Measurements from ENCODE around the gene CAMK4.
"Not testable (repeated sequence)": the region's sequence is repeated elsewhere in the genome, so short reads cannot be mapped to it uniquely, and the experiment has no call there.

CAMK4 gene

GRCh38 chr5:111311666-111312065 is 87.5 kb downstream of the CAMK4 start:
- no peak for DNase-seq (ENCODE audit: low read depth)

- DNase-seq (ENCODE audit: low read depth), result no peak
These were observed 89.0 kb downstream of the CAMK4 start for GRCh38 chr5:111313017-111313724.

DNA sequence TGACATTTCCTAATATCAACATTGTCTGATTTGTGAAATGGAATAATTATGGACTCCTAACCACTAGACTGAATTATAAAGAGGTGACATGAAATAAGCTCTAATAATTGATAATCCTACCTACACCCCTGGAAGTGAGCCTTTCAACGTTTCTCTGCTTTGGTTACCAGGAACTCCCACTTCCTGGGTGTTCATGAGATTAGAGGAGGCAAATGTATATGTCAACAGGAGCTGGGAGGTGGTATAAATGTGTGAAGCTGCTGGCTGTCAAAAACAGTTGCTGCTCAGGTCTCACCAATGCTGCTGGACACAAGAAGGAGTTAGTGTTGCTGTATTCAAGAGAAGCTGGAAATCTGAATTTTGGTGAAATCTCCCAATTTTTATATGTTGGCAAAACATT is 96.8 kb downstream of the CAMK4 start:
- DNase-seq (ENCODE audit: low read depth), result no peak

DNA sequence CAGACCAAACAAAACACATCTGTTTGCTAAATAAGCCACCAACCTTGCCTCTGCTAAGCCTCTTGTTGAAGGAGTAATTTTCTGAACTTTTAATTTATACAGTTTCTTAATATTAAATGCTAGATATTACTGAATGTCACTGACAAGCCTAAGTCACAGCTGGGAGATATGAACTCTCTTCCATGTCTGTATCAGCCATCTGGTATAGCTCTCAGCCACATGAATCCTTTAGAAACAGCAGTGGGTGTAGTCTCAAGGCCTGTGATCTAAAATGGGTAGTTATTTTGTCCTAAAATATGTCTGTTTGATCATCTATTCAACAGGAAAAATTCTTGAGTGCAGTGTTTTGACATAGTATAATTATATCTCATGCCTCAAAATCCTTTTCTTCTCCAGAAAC is 97.2 kb downstream of the CAMK4 start:
- no peak for DNase-seq (ENCODE audit: low read depth)

- no peak for DNase-seq (ENCODE audit: low read depth)
These were observed 102.4 kb downstream of the CAMK4 start for GRCh38 chr5:111326551-111326950.

DNA sequence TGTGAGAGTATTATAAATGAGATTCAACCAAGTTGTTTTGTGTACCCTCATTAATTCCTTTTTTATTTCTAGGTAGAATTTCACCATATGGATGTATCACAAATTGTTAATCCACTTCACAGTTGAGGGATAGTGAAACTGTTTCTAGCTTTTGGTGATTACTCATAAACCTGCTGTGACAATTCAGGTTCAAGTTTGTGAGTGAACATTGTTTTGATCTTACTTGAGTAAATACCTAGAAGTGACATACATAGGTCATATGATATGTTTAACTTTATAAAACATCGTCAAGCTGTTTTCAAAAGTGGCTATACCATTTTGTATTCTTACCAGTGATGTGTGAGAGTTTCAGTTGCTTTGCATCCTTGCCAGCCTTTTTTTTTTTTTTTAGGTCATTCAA is 112.9 kb downstream of the CAMK4 start:
- DNase-seq (ENCODE audit: low read depth), result no peak

DNA sequence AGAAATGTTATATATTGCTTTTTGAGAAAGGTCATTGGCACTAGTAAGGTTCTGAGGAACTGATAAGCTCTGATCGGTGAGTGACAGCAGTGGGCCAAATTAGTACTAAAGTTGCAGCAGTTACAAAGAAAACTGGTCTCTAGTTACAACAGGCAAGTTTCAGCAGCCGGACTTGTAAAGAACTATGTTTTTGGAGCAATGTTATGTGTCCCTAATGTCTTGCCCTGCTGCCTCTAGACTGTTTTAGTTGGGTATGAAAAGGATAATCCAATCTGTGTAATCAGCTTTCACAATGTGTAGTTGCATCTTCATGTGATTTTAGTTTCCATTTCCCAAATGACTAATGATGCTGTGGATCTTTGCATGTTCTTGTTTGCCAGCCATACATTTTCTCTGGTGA is 113.5 kb downstream of the CAMK4 start:
- no peak for DNase-seq (ENCODE audit: low read depth)

- no peak for DNase-seq (ENCODE audit: low read depth)
These were observed 121.5 kb downstream of the CAMK4 start for GRCh38 chr5:111345731-111346130.

DNA sequence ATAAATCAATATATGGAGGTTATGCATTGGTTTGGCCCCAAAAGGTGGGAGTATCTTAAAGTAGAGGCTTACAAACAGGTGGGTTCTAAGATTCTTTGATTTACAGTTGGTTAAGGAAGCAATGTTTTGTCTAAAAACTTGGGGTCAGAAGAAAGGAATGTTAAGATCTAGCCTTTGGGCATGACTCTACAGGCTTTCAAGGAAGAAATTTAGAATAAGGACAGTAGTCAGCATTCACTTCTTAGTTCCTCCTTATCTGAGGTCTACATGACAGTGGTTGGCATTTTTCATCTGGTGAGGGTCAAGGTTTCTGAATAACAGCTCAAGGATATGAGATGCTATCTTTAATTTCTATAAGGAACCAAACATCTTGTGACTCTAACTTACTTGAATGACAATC is 122.8 kb downstream of the CAMK4 start:
- DNase-seq (ENCODE audit: low read depth), result no peak

- DNase-seq (ENCODE audit: low read depth), result no peak
These were observed 124.6 kb downstream of the CAMK4 start for GRCh38 chr5:111348661-111349329.

GRCh38 chr5:111349429-111349828 is 125.2 kb downstream of the CAMK4 start:
- no peak for DNase-seq (ENCODE audit: low read depth)

DNA sequence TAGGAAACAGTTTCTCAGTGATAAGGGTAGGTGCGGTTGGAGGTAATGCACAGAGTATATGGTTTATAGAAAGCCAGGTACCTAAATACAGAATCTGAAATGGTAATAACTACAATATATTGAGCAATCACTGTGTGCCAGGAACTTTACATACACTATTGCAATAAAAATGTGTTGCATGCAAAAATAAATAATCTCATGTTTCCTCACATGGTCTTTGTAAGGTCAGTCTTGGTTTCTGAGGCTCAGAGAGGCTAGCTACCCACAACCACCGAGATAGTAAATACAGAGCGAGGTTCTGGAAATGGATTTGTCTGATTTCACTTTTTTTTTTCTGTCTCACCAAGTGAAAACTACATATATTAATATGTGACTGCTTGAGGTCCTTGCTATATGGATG is 128.9 kb downstream of the CAMK4 start:
- DNase-seq (ENCODE audit: low read depth), result no peak

DNA sequence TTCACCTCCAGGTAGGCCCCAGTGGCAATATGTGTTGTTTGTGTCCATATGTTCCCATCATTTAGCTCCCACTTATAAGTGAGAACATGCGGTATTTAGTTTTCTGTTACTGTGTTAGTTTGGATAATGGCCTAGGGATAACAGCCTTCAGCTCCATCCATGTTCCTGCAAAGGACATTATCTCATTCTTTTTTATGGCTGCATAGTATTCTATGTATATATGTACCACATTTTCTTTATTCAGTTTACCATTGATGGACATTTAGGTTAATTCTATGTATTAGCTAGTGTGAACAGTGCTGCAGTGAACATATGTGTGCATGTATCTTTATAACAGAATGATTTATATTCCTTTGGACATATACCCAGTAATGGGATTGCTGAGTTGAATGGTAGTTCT is 134.5 kb downstream of the CAMK4 start:
- not testable (repeated sequence) for DNase-seq (ENCODE audit: low read depth)

- no peak for DNase-seq (ENCODE audit: low read depth)
These were observed 136.0 kb downstream of the CAMK4 start for GRCh38 chr5:111360173-111360572.

DNA sequence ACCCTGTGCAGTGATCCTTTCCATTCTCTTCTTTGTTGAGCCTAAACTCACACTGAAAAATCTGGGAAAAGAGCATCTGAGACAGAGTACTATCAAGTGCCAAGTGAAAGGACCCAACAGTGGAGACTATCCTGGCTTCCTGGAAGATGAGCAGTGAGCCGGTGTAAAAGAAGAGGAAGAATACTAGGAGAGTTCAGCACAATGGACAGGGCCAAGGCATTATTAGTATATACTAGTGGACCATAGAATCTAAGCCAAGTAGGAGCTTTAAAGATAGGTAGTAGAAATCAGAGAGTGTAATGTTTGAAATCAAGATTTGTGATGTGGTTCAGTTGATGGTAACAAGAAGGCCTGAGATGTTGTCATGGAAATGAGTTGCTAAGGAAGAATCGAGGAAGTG is 140.8 kb downstream of the CAMK4 start:
- no peak for DNase-seq (ENCODE audit: low read depth)

DNA sequence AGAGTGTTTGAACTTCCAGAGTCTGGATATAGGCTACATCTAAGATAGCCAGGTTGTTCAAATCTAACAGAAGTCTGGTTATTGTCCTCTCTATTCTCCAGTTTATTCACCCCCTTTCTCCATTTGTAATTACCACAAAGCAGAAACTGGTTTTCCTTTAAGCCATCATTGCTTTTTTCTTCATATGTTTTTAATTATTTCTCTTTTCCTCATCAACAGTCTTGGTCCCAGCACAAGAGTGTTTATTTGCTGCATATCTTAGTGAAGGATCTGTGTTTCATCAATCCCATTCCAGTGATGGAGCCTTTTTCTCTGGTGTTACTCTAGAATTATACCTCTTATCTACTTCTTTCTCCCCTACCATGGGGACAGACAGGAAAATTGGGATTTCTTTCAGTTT is 142.2 kb downstream of the CAMK4 start:
- DNase-seq (ENCODE audit: low read depth), result no peak

DNA sequence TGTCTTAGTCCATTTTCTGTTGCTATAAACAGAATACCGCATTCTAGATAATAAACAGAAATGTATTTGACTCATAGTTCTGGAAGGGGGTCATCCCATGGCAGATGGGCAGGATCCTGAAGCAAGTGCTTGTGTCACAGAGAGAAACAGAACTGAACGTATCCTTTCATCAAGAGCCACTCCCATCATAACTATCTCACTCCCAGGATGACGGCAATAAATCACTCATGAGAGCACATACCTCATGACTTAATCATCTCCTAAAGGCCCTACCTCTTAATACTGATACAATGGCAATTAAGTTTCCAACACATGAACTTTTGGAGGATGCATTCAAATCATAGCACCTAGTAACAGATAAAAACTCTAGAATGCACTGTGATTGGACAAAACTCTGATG is 142.9 kb downstream of the CAMK4 start:
- DNase-seq (ENCODE audit: low read depth), result no peak

DNA sequence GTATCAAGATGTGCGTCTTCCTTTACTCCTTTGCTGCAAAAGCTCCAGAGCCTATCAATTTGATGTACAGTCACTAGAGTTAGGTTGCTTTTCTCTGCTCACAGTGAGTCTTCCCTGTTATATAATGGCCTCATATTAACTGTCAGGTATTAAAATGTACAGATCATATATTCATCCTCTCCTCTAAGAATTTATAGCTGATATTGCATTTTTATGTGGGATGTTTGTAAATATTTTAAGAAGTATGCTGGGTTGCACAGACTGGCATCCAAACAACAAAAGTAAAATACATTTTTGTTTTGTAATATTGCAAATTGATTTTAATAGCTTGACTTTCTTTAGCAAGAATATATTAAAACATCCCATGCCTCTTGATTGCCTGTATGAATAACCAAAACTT is 148.6 kb downstream of the CAMK4 start:
- no peak for DNase-seq (ENCODE audit: low read depth)

GRCh38 chr5:111374380-111374779 is 150.2 kb downstream of the CAMK4 start:
- no peak for DNase-seq (ENCODE audit: low read depth)

GRCh38 chr5:111375645-111376044 is 151.5 kb downstream of the CAMK4 start:
- DNase-seq (ENCODE audit: low read depth), result no peak

DNA sequence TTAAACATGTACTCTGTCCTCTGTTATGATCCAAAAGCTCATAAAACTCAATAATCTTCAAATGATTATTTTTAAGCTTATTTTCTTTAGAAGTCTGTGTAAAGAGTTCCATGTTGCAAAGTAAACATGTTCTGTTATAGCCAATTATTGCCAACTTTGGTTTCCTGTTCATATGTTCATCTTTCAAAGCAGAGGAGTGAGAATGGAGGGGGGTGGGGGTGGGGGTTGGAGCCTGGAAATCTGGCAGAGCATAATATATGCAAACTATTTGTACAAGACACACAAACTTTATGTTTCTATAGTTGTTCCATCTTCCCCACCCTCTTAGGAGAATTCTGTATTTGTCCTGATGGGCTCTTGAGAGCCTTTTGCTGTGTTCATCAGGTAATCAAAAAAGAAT is 153.1 kb downstream of the CAMK4 start:
- DNase-seq (ENCODE audit: low read depth), result no peak

DNA sequence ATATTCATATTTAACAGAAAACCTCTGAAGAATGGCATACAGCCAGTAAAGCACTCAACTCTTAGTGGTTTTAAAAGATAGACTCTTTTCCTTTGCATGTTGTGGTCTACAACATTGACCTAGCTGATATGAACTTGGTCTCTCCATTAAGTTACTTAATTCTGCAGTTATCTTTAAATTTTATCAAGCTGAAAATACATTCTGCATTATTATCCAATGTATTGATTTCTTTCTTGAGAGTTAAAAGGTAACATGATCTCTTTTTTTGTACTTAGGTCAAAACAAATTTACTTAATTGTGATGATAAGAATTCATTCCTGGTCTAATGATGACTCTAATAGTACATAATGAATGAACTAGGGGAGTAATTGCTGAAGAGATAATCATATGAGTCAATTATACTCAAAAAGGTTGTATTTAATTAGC is 155.2 kb downstream of the CAMK4 start:
- no peak for DNase-seq (ENCODE audit: low read depth)

DNA sequence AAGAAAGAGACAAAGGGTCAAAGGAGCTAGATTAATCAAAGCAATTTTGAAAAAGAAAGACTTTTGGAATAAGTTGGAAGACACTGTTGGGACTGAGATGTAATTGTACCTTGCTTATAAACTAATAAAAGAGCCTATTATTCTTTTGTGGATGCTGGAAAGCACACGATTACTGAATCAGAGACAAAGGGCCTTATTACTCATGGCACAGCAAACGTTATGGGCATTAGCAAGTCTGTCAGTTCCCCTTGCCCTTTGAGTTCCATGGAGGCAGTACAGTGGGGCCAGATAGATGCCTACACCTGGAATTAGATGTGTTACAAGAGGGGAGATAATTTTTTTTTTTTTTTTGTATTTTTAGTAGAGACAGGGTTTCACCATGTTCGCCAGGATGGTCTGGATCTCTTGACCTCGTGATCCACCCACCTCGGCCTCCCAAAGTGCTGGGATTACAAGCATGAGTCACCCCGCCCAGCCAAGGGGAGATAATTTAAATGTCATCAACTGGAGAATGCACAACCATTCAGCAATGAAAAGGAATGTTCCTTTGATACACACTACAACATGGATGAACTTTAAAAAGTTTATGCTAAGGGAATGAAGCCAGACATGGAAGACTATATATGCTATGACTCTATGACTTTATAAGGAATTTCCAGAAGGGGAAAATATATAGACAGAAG is 159.2 kb downstream of the CAMK4 start:
- no peak for DNase-seq (ENCODE audit: low read depth)
